COLO668 (cell line): ENCODE results near the gene SARNP.
A peak's percentile ranks its signal among the peaks of the same experiment; 100 is the strongest.

Experiments used
- DNase-seq: peaks from one replicate; lab custom pipeline; 2025; ENCODE audit not compliant: unreplicated experiment; lab: John Stamatoyannopoulos, UW

SARNP gene

DNA sequence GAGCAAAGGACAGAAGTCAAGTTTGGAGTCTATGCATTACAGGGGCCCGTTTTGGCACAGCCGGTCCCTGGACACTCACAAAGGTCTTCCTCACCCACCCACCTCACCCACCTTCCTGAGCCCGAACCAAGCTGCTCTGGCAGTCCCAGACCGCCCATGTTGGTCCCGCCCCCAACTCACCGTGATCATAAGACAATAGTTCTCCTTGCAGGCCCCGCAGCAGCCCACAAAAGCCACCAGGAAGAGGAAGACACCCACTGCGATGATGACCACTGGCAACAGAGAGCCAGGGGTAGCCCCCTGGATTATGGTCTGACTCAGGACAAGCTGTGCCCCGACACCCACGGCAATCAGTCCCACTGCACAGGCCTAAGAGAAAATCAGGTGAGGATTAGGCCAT, 90.6 kb downstream of the SARNP start:
- DNase-seq: no peak

DNA sequence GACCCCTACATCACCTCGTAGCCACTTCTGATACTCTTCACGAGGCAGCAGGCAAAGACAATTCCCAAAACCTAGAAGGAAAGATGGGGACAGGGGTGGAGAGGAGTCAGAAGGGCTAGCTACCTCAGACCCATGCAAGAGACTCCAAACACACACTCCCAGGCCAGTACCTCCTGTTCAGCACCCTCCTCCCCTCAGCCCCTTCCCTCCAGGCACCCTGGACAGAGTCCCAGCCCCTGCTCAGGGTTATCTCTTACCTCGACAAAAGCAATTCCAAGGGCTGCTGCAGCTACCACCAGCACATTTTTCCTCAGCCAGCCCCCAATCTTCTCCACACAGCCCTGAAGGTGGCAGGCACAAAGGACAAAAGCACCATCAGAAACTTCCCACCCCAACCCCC, 92.0 kb downstream of the SARNP start:
- DNase-seq: no peak

DNA sequence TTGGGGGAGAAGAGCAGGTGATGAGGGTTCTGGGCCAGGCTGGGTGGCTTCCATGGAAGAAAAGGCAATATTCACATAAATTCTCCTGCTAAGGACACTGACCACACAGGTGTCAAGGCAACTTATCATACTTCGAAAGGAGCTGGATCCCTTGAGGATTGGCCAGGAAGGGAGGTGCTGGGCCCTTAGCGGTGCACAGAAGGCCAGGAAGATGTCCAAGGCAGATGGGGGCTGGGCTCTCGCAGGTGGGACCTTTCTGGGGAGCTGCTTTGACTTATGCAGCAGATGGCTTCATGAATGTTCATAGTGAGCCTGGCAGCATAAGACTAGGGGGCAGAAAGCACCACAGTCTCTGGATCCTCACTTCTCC, 92.6 kb downstream of the SARNP start:
- no peak for DNase-seq

DNA sequence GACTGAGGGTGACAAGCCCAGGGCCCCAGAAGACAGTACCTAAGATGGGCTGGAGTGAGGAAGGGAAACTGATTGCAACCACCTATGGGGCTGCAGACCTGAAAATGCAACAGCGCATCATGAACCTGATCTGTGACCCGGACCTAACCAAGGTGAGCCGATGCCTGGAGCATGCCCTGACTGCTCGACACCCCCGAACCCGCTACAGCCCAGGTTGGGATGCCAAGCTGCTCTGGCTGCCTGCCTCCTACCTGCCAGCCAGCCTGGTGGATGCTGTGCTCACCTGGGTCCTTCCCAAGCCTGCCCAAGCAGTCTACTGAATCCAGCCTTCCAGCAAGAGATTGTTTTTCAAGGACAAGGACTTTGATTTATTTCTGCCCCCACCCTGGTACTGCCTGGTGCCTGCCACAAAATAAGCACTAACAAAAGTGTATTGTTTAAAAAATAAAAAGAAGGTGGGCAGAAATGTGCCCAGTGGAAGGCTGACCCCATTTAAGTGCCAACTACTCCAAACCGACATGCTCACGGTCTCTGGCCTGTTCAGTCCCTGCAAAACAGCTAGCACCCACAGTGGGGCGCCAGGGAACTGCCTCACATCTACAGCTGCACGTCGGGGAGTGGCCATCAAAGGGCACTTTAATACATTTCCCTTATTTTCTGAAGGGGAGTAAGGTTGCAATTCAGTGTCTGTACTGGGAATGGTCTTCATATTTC, 93.1 kb downstream of the SARNP start:
- DNase-seq: peak; percentile 21

DNA sequence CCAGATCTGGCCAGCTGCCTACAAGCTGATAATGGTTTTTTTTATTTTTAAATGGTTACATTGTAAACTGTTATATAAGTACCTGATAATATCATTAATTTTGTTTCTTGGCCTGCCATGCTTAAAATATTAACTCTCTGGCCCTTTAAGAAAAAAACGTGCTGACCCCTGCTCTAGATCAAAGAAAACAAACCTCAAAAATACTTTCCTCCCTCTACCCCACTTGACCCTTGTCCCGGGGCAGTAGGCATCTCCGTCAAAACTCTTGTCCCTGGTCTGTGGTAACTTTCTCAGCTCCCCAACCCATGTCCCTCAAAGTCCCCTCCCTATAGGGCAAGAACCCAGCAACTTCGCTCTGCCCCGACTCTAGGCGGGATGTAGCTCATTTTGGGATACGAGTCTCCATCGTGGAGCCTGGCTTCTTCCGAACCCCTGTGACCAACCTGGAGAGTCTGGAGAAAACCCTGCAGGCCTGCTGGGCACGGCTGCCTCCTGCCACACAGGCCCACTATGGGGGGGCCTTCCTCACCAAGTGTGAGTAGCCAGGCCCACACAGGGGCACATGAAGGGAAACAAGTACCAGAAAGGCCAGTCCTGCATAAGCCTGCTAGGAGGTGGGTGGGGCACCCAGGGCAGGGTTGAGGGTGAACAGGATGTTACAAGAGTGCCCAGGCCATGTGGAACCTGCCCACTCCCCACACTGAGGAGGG, 93.9 kb downstream of the SARNP start:
- no peak for DNase-seq

DNA sequence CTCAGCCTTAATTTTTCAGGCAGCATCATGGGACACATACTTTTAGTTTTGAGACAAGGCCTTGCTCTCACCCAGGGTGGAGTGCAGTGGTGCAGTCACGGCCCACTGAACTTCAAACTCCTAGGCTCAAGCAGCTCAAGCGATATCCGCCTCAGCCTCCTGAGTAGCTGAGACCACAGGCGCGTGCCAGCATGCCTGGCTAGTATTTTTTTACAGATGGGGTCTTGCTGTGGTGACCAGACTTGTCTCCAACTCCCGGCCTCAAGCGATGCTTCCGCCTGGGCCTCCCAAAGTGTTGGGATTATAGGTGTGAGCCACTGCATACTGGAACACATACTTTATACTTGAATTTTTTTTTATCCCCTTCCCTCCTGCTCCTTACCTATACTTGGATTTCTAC, 94.6 kb downstream of the SARNP start:
- DNase-seq: no peak

DNA sequence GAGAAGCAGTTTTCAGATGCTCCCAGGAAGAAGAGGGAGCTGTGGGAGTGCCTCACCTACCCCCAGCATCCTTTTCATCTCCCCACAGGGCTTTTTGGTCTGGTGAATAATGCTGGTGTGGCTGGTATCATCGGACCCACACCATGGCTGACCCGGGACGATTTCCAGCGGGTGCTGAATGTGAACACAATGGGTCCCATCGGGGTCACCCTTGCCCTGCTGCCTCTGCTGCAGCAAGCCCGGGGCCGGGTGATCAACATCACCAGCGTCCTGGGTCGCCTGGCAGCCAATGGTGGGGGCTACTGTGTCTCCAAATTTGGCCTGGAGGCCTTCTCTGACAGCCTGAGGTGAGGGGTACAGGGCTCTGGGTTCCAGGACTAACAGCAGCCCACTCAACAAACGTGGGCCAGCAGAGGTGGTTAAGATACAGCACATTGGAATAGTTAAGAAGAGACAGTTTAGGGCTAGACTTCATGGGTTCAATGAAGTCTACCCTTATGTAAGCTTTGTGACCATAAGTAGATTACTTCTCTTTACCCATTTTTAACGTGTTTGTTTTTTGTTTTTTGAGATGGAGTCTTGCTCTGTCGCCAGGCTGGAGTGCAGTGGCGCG, 95.8 kb downstream of the SARNP start:
- no peak for DNase-seq

DNA sequence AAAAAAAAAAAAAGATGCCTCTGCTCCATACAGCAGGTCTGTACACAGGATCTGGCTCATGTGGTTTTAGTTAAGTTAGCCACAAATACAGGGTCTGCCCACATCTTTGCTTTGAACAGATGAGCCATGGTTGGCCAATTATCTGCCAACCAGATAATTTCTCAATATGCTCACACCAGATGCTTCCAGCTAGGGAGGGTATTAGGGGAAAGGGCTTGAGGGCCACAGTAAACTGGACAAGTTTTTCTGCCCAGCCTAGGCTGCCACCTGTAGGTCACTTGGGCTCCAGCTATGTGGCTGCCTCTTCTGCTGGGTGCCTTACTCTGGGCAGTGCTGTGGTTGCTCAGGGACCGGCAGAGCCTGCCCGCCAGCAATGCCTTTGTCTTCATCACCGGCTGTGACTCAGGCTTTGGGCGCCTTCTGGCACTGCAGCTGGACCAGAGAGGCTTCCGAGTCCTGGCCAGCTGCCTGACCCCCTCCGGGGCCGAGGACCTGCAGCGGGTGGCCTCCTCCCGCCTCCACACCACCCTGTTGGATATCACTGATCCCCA, 96.6 kb downstream of the SARNP start:
- DNase-seq: peak; percentile 22

DNA sequence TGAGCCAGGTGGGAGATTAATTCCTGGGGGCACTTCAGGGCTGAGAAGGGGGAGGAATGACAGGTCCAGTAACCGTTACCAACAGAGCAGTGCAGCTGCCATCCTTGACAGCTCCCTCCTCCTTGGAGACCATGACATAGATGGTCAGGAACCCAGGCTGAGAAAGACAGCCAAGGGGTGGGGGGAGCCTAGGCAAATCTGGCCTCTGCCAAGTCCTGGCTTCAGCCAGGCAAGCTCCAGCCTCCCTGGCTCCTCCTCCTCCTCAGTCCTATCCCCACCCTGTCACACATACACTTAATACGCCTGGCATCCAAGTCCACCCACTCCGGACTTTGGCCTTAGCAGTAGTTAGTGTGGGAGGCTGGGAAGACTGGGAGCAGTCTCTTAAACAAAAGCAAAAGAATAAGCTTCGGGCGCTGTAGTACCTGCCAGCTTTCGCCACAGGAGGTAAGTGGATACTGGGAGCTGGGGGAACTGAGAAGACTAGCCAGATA, 97.4 kb downstream of the SARNP start, which contains the start of gene RDH5:
Gene RDH5 (plus strand): TSS at position 323 of the 494 bp plus-strand sequence. CDS start 792 bp downstream, outside the sequence.
- no peak for DNase-seq

DNA sequence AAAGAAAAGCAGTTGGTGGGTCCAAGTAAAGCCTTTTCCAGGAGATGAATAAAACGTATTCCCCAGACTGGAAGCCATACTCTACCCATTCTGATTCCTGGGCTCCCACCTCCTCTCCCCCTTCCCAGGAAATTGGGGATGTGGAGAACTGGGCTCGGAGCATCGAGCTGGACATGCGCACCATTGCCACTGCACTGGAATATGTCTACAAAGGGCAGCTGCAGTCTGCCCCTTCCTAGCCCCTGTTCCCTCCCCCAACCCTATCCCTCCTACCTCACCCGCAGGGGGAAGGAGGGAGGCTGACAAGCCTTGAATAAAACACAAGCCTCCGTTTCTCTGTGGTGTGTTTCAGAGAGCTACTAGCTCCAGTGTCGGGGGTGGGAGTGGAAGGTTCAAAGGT, 98.2 kb downstream of the SARNP start:
- no peak for DNase-seq

DNA sequence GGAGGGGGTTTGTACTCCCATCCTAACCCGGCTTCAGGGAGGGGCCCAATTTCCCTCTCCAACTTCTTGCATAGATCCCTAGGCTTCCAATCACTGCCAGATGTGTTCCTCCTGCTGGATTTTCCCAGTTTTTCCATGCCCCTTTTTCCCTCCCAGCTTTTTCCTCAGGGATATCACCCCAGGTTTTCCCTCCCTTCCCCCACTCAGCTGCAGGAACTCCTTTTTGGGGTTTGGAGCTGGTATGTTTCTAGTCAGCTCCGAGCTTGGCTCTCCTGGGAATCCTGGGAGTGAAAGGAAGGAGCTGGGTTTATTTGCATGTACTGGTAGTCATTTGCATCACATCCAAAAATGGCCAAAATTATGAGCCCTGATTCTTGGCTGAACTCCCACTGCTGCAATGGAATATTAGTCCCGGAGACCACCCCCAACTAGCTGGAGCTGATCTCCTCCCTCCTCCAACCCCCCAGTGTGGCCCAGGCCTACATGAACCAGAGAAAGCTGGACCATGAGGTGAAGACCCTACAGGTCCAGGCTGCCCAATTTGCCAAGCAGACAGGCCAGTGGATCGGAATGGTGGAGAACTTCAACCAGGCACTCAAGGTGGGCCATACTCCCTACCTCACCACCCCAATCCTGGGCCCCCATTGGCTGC, 98.8 kb downstream of the SARNP start:
- no peak for DNase-seq

DNA sequence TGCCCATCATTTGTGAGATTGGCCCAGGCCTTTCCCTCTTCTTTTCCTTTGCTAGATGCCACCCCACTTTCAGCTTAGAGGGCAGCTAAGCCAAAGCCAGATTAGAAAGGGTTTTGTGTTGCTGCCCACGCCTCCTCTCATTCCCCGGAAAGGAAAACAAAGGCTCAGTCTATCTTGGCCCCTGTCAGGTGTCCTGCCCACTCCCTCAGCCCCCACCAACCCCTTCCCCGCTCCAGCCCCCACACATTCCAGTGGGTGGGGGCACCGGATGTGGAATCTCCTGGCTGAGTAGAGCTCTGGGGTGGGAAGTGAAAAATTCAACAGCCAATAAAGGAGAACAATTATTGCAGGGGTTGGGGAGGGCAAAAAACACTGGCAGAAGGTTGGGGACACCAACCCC, 99.5 kb downstream of the SARNP start:
- DNase-seq: no peak

DNA sequence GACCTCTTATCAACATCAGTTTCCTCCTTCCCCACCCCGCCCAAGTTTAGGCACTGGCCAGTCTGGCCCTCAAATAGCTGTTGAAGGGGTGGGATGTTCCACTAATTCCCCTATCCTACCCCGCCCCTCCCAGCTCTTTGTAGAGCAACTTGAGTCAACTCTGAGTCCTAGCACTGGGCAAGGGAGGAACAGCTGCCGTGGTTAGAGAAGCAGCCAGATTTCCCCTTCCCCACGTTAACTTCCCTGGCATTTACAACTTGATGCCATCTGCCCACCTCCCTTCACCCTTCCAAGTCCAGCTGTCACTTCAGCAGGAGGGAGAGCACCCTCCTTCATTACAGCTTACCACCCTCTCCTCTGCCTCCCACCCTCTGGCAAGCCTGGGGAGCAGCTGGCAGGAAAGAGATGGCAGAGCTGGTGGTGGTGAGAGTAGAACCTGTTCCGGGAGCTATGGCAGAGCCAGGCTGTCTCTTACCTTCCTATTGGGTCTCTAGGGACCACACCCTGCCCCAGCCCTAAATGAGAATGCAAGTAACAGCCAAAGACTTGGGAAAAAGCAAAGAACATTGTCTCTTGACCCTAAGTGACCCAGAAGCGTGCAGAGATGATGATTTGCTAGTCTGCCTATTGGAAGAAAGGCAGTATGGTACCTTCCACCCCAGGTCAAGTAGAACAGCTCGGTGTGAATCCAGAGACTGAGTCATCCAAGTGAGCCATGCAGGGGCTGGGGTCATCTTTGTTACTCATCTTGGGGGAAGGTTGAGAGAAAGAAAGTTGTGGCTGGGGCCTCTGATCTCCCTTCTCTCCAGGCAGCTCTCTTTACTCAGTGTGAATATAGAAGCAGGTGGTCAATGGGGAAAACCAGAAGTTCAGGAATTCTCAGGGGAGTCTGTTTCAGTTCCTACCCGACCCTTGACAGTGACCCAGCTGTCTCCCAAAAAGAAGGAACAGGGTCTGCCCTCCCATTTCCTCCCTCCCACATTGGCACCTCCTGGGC, 100.2 kb downstream of the SARNP start:
- no peak for DNase-seq

DNA sequence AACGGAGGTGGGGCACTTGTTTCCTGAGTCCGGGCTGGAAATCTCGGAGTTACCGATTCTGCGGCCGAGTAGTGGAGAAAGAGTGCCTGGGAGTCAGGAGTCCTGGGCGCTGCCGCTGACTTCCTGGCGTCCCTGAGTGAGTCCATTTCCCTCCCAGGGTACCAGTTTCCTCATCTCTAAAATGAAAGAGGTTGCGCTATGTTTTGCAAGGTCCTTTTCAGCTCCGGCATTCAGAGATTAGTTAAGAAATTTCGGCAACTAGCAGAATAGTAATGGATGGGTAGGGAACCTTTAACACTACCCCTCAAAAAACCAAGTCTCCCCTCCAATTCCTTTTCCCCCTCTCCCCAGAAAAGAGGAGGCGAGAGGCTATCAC, 101.0 kb downstream of the SARNP start:
- DNase-seq: no peak

DNA sequence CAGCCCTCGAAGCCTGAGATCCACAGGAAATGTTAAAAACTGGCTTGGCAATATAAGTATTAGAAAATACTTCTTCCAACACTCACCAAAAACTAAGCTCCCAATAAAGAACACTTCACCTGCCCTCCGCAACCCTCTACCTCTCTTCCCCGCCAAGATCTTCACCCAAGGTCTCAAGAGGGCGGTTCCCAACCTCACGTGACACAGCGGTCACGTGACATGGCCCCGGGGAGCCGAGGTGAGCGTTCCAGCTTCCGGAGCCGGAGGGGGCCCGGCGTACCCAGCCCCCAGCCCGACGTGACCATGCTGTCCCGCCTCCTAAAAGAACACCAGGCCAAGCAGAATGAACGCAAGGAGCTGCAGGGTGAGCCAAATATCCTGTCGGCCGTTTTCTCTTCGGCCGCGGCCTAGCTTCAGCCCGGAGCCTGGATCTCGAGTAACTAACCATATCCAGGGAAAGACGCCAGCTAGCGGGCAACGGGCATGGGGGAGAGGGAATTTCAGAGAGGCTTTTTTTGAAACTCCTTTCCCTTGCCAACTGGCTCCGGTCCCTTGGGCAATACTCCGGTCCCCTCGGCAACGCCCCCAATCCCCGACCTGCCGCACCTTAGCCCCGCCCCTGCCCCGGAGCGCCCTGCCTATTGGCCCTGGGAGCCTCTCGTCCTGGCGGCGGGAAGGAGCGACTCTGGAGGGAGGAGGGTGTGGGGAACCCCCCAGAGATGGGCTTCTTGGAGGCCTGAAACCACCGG, 101.5 kb downstream of the SARNP start, which contains the start of gene BLOC1S1:
Gene BLOC1S1 (plus strand): TSS at position 214 of the 749 bp plus-strand sequence. CDS start 6 bp downstream, at position 220.
- DNase-seq: peak; percentile 91

DNA sequence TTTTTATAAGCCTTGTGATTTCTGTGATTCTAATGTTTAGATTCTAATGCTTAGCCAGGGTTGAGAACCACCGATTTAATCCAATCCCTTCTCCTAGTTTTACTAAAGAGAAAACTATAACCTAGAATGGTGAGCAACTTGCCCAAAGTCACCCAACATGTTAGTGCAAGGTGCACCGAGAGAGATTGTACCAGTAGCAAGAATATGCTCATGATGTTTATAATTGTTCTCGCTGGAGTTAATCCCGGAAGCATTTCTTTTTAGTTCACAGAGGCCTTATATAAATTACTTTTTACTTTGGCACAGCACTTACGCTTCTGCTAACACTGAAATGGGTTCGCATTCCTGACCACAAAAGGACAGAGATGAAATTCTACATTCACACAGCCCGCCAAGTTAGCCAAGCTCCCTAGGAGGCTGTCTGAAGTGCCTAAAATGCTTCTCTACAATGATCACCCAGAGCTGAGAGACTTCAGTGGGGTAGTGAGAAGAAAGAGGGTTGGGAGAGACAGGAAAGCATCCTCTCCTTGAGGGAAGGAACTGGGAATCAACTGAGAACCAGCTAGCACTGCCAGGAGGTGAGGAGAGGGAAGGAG, 102.3 kb downstream of the SARNP start:
- DNase-seq: no peak

DNA sequence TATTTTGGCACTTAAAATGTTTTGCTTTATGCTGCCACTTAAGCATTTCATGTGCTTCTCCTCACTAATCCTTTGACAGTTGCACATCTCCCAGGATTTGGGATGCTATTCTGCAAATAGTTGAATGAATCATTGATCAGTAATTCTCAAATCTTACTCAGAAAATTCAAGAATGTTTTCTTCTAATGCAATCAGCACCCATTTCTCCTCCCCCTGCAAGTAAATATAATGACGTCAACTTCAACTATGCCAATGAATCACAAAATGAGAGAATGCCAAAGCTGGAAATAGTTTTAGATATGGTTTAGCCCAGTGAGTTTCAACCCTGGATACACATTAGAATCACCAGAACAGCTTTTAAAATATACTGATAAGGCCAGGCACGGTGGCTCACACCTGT, 103.8 kb downstream of the SARNP start:
- DNase-seq: no peak

DNA sequence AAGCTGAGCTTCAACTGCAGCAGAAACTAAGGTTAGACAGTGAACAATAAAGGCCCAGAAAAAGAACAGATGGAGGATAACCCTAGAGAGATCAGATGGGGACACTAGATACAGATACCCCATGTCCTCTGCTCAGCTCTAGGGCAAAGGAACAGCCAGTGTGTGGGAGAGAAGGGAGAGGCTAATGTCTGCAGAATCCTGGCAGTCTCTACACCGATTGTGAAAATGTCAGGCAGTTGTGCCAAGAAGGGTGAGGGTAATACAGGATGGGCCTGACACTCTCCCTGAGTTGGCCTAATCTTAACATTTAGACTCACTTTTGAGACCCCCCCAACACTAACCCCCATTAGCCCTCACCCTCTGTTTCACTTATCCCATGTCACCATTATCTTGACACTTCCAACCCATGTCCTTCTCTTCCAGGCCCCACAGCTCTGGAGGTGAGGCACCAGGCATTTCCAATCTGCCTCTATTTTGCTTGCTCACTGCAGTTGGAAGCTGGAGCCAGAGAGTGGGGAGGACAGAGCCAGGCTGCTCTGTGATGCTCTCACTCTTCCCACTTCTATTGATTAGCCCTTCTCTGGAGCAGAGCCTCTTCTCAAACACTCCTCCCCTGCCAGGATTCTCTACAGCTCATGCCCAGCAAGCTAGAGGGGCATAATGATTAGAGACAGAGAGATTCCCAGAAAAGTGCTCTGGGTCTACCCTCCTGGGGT, 104.7 kb downstream of the SARNP start:
- DNase-seq: no peak
